NCI-H1105 treated with DMSO at 0.1 percent for 48 hours (cell line): ENCODE measurements around the gene ARSK.

Source experiments
- DNase-seq: peaks from one replicate; lab custom pipeline; 2025; lab: John Stamatoyannopoulos, UW

ARSK gene

DNA sequence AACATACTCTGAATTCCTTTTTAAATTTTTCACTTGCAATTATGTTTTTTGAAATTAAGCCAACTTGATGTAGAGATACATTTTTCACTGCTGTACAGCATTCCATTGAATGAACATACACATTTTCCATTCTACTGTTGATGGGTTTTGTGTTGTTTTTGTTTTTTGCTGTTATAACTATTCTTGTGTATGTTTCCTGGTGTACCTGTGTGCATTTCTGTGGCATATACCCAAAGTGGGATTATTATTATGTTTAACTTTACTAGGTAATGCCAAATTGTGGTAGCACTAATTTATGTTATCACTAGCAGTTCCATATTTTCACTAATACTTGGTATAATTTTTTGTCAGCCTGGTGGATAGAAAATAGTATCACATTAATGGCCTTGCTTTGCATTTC is 94.4 kb downstream of the ARSK start:
- no peak for DNase-seq

- DNase-seq: no peak
These were observed 95.1 kb downstream of the ARSK start for GRCh38 chr5:95649842-95650620.

GRCh38 chr5:95652849-95653248 is 97.9 kb downstream of the ARSK start:
- DNase-seq: no peak

DNA sequence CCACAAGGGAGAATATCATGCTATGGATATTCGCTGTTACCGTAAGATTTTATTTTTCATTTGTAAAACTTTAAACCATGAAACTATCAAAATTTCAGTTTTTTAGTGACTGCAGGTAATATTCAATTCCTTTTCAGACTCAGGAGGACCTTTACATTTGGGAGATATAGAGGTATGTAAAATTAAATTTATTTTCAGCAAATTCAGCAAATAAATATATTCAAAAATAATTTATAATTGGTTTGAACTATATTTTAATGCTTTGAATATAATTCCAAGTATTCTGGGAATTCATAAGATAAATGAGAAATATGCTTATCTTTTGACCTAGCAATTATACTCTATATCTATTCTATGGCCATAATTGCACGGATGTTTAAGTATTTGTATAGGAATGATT is 99.3 kb downstream of the ARSK start:
- DNase-seq: no peak
